Panc1 (cell line): ENCODE measurements around the gene XG.

ENCODE experiments used
- CTCF ChIP-seq: fragments of 450-650 bp; IDR thresholded peaks from 2 replicates; pipeline ENCODE4 v1.5.1; 2017; ENCODE audit warnings: mild to moderate bottlenecking
- POLR2AphosphoS5 ChIP-seq: IDR thresholded peaks from 2 replicates; pipeline ENCODE4 v1.6.1; 2012; ENCODE audit warnings: mild to moderate bottlenecking, low read depth, low read length, moderate library complexity
- REST ChIP-seq, 2 experiments: IDR thresholded peaks; 2 replicates each; pipeline ENCODE4 v1.6.1; 2011 to 2012; ENCODE audit warnings: low read depth in 2 of 2, control low read depth in 1 of 2, low read length in 1 of 2, mild to moderate bottlenecking in 1 of 2, moderate library complexity in 1 of 2; ENCODE audit not compliant: insufficient read depth in 1 of 2
- TCF7L2 ChIP-seq: IDR thresholded peaks from 2 replicates; pipeline ENCODE4 v1.6.1; 2011; ENCODE audit warnings: mild to moderate bottlenecking, low read depth, low read length, inconsistent platforms

- TF ChIP-seq CTCF = no peak
- TF ChIP-seq TCF7L2 = no peak
- no peak for TF ChIP-seq POLR2AphosphoS5
- no peak for TF ChIP-seq REST (IDR thresholded peaks at IDR 0.05; ENCODE audit: insufficient read depth in 1 of 2, low read depth in 2 of 2, low read length in 1 of 2)
Measured at GRCh38 chrX:2782778-2783177, 30.9 kb downstream of the XG start.
